ENCODE results near the gene COL11A2.

The COL11A2 gene

DNA sequence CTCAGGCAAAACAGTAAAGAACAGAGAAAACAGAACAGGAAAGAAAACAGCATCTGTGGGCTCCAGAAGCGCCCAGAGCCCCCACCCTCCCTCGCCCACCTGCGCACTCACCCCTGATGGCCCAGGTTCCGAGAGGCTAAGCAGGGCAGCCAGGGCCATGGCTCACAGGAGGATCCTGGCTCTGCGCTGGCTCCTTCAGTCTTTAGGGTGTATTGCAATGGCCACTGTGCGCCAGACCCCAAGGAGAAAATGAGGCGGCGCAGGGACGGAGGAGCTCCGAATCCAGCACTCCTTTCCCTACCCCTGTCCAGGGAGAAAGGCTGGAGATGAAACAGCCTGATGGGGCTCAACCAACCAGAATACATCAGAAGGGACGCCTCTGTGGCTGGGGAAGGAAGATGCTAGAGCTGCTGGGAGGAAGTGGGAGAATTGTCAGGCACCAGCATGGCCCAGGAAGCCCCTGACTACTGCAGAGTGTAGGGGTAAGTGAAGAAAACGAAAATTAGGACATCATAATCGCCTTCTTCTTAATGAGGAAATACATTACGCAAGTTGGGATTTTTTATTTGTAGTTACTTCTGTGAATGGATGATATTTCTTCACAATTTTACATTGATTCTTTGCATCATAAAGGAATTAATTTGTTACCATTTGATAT, 49.0 kb downstream of the COL11A2 start:
- H3K4me3 ChIP-seq (ENCODE audit: low read depth, low read length): no peak overlapping the region
- no peaks in the 10 kb centered on the region for H3K36me3 ChIP-seq
- no peak overlapping the region for H3K27ac ChIP-seq
- TF ChIP-seq, protein P1, sequence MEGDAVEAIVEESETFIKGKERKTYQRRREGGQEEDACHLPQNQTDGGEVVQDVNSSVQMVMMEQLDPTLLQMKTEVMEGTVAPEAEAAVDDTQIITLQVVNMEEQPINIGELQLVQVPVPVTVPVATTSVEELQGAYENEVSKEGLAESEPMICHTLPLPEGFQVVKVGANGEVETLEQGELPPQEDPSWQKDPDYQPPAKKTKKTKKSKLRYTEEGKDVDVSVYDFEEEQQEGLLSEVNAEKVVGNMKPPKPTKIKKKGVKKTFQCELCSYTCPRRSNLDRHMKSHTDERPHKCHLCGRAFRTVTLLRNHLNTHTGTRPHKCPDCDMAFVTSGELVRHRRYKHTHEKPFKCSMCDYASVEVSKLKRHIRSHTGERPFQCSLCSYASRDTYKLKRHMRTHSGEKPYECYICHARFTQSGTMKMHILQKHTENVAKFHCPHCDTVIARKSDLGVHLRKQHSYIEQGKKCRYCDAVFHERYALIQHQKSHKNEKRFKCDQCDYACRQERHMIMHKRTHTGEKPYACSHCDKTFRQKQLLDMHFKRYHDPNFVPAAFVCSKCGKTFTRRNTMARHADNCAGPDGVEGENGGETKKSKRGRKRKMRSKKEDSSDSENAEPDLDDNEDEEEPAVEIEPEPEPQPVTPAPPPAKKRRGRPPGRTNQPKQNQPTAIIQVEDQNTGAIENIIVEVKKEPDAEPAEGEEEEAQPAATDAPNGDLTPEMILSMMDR (IDR thresholded peaks at IDR 0.05; ENCODE audit: low read depth, low read length): peak; percentile 53
- peaks cover 5% of the 10 kb centered on the region for H3K9me3 ChIP-seq (ENCODE audit: severe bottlenecking)
- H3K27me3 ChIP-seq (ENCODE audit: insufficient read depth, low read depth, severe bottlenecking): no peaks in the 10 kb centered on the region
- no peak for DNase-seq

DNA sequence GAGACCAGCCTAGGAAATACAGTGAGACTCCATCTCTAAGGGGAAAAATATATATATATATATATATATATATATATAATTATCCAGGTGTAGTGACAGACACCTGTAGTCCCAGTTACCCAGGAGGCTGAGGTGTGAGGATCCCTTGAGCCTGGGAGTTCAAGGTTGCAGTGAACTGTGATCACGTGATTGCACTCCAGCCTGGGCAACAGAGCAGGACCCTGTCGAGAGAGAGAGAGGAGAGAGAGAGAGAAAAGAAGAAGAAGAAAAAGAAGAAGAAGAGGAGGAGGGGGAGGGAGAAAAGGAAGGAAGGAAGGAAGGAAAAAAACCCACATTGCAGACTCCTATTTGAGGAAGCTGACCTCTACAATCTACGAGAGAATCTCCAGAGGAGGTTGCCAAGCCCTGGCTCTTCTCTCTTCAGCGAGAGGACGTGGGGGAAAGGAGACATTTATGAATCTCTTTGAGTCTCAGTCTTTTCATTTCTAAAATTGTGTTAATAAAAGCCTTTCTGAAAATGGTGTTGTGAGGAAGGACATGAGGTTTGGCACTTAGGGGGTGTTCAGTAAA, 49.7 kb downstream of the COL11A2 start:
- Histone ChIP-seq H3K27me3 (ENCODE audit: insufficient read depth, low read depth, severe bottlenecking) (no peaks in the 10 kb centered on the region), H3K36me3 (no peaks in the 10 kb centered on the region), H3K4me3 (ENCODE audit: low read depth, low read length) (no peak overlapping the region), H3K27ac (no peak overlapping the region), H3K9me3 (ENCODE audit: severe bottlenecking) (peaks cover 5% of the 10 kb centered on the region)
- no peak for DNase-seq
- TF ChIP-seq, protein P1 (IDR thresholded peaks at IDR 0.05; ENCODE audit: low read depth, low read length): no peak

DNA sequence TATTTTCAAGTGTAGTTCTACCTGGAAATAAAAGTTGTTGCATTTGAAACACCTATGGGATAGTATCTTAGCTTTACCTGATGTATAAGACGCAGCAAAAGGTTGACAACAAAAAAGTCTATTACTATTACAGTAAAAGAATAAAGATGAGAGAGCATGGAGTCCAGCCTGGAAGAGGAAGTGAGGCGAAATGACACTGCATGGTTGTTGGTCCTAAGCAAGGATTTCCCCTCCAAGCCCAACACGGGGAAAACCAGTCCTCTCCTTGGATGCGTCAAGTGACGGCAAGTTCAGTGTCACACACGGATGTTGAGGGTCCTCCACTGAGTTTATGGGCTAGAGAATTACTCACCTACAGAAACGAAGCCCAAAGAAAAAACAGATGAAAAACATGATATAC, 51.7 kb downstream of the COL11A2 start:
- TF ChIP-seq, protein P1 (IDR thresholded peaks at IDR 0.05; ENCODE audit: low read depth, low read length): no peak
- no peak overlapping the region for H3K4me3 ChIP-seq (ENCODE audit: low read depth, low read length)
- H3K27ac ChIP-seq: no peak overlapping the region
- DNase-seq: no peak
- H3K36me3 ChIP-seq: no peaks in the 10 kb centered on the region
- H3K27me3 ChIP-seq (ENCODE audit: insufficient read depth, low read depth, severe bottlenecking): no peaks in the 10 kb centered on the region
- H3K9me3 ChIP-seq (ENCODE audit: severe bottlenecking): peaks cover 5% of the 10 kb centered on the region

DNA sequence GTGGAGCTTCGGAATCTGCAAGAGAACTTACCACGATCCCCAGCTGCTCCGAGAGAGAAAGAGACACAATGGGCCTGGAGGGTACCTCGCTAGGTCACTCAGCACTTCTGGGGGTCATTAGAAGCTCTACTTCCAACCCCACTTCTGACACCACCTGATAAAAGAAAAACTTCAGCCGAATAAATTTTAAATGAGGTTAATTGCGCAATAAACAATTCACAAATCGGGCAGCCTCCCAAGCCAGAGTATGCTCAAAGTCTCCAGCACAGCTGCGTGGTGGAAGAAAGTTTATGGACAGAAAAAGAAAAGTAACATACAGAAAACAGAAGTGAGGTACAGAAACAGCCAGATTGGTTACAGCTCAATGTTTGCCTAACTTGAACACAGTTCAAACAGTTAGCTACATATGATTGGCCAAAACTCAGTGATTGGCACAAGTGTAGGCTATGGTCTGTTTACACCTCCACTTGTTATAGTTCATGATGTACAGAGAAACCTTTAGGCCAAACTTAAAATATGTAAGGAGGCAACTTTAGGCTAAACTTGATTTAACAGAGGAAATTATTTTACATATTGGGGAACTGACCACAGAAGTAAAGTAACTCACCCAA, 52.6 kb downstream of the COL11A2 start:
- Histone ChIP-seq H3K27ac (no peak overlapping the region), H3K36me3 (no peaks in the 10 kb centered on the region), H3K4me3 (ENCODE audit: low read depth, low read length) (no peak overlapping the region), H3K27me3 (ENCODE audit: insufficient read depth, low read depth, severe bottlenecking) (no peaks in the 10 kb centered on the region), H3K9me3 (ENCODE audit: severe bottlenecking) (peaks cover 5% of the 10 kb centered on the region)
- TF ChIP-seq, protein P1 (IDR thresholded peaks at IDR 0.05; ENCODE audit: low read depth, low read length): no peak
- DNase-seq: no peak

DNA sequence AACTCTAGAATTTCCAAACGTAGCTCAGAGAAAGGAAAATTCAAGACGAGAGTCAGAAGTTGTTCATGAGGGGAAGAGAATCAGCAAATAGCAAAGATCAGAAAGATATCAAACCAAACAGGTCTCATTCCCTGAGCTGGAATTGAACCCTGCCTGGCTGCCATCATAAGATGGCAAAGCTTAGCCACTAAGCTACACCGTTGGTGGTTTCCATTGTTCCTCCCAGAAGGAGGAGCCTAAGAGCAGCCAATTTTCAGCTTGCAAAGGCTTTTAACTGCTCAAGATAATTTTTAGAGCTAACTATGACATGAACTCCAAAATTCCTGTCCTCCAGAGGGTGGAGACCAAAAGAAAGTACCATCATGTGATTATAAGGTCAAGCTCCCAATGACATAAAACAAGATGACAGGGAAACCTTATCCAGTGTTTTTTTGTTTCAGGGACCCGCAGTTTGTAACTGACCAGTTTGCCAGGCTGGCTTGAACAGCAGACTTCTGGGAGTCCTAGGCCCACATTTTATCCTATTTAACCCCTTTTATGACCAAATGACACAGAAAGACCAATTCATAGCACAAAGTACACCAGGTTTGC, 55.9 kb downstream of the COL11A2 start:
- no peak for DNase-seq
- Histone ChIP-seq H3K36me3 (no peaks in the 10 kb centered on the region), H3K27ac (no peak overlapping the region), H3K27me3 (ENCODE audit: insufficient read depth, low read depth, severe bottlenecking) (no peaks in the 10 kb centered on the region), H3K9me3 (ENCODE audit: severe bottlenecking) (no peaks in the 10 kb centered on the region), H3K4me3 (ENCODE audit: low read depth, low read length) (no peak overlapping the region)
- TF ChIP-seq, protein P1 (IDR thresholded peaks at IDR 0.05; ENCODE audit: low read depth, low read length): no peak
